NB4 (cell line): ENCODE data around the gene ZNF778.

Experiments
- DNase-seq: peaks from one replicate; pipeline ENCODE4 v3.0.0; 2010; ENCODE audit warnings: low read depth
- H3K4me3 ChIP-seq: one replicate; pipeline ENCODE4 v1.5.1; 2011; ENCODE audit warnings: mild to moderate bottlenecking, low read depth, low read length, moderate library complexity
- MYC ChIP-seq: IDR thresholded peaks from 2 replicates; pipeline ENCODE4 v1.6.1; 2011; ENCODE audit warnings: low read depth, low read length
- POLR2A ChIP-seq: IDR thresholded peaks from 2 replicates; pipeline ENCODE4 v1.6.1; 2011; ENCODE audit warnings: mild to moderate bottlenecking; ENCODE audit not compliant: insufficient read length; ENCODE audit errors: extremely low read depth
- TF ChIP-seq, protein P1 (sequence below): IDR thresholded peaks from one replicate; pipeline ENCODE4 v1.5.1; 2012; ENCODE audit warnings: low read depth, low read length
- TF ChIP-seq, protein P2 (sequence below): IDR thresholded peaks from 2 replicates; pipeline ENCODE4 v1.6.1; 2011; ENCODE audit warnings: low read depth, low read length

ZNF778 gene

DNA sequence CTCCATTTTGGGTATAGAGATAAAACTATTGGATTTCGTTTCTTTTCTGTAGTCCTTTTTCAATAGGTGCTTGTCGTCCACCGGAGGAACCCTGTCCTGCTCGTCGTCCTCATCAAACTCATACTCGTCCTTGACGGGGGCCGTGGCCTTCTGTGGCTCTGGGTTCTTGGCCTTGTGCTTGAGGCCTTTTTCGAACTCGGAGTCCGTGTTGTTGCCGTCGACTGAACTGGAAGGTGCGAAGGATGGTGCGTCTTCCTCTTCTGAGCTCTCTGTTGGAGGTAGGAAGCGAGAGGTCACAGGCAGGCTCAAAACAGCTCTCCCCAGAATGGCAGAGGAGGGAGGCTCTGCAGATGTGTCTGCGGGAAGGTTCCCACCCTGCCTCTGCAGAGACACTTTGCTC is 67.9 kb downstream of the ZNF778 start:
- H3K4me3 ChIP-seq = no peak overlapping the region
- TF ChIP-seq MYC (no peak), POLR2A (no peak)
- TF ChIP-seq, protein P1, sequence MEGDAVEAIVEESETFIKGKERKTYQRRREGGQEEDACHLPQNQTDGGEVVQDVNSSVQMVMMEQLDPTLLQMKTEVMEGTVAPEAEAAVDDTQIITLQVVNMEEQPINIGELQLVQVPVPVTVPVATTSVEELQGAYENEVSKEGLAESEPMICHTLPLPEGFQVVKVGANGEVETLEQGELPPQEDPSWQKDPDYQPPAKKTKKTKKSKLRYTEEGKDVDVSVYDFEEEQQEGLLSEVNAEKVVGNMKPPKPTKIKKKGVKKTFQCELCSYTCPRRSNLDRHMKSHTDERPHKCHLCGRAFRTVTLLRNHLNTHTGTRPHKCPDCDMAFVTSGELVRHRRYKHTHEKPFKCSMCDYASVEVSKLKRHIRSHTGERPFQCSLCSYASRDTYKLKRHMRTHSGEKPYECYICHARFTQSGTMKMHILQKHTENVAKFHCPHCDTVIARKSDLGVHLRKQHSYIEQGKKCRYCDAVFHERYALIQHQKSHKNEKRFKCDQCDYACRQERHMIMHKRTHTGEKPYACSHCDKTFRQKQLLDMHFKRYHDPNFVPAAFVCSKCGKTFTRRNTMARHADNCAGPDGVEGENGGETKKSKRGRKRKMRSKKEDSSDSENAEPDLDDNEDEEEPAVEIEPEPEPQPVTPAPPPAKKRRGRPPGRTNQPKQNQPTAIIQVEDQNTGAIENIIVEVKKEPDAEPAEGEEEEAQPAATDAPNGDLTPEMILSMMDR = no peak
- TF ChIP-seq, protein P2, sequence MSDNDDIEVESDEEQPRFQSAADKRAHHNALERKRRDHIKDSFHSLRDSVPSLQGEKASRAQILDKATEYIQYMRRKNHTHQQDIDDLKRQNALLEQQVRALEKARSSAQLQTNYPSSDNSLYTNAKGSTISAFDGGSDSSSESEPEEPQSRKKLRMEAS = no peak

DNA sequence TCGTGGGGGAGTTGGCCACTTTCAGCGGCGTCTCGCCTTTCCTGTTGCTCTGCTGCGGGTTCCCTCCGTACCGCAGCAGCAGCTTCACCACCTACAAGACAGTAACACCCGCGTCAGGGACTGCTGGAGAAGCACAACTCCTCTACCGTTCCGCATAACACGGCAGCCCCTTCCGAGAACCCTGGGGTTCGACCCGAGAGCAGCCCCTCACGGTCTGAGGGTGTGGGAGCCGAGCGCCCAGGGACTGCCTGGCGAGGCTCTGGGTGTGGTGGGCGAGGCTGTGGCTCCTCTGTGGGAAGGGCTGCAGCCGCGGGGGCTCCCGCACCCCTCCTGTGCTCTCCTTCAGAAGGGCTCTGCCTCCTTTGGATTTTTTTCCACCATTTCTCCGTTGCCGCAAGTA is 68.6 kb downstream of the ZNF778 start:
- no peak overlapping the region for H3K4me3 ChIP-seq
- no peak for DNase-seq
- TF ChIP-seq, protein P2 = no peak
- TF ChIP-seq, protein P1 = no peak
- TF ChIP-seq POLR2A = no peak
- TF ChIP-seq MYC = no peak

More for the DNA sequence above, 67.9 kb downstream of the ZNF778 start:
- DNase-seq = no peak
